ENCODE results near the gene C3orf49.

Gene C3orf49

DNA sequence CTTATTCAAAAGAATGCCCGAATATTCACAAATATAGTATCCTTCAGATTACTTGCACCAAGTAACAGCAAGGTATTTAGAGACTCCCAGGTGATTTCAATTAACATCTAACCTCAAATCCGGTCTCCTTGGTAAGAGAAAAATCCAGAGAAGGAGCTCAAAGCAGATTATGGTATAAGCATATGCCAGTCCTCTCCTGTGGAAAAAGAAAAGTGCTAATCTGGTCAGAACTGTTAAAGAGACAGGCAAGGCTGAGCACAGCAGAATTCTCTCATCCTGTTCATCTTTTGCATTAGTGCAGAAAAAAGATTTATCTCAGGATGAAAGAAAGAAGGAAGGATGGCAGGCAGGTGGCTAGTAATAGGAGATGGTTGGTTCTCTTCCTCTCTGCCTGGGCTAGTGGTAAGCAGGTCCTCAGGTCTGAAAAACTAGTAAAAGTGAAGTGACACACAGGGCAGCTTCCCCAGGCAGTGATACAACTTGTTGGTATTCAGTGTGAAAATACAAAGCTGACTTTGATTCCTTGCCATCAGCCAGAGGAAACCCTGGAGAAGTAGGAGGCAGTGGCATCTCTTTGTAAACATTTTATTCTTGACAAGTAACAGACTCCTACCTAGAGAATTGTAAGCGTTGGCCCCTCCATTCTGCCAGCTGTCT is 58.8 kb downstream of the C3orf49 start:
- H3K4me3 ChIP-seq (ENCODE audit: low read depth, low read length): no peak overlapping the region
- TF ChIP-seq, protein P1, sequence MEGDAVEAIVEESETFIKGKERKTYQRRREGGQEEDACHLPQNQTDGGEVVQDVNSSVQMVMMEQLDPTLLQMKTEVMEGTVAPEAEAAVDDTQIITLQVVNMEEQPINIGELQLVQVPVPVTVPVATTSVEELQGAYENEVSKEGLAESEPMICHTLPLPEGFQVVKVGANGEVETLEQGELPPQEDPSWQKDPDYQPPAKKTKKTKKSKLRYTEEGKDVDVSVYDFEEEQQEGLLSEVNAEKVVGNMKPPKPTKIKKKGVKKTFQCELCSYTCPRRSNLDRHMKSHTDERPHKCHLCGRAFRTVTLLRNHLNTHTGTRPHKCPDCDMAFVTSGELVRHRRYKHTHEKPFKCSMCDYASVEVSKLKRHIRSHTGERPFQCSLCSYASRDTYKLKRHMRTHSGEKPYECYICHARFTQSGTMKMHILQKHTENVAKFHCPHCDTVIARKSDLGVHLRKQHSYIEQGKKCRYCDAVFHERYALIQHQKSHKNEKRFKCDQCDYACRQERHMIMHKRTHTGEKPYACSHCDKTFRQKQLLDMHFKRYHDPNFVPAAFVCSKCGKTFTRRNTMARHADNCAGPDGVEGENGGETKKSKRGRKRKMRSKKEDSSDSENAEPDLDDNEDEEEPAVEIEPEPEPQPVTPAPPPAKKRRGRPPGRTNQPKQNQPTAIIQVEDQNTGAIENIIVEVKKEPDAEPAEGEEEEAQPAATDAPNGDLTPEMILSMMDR (IDR thresholded peaks at IDR 0.05; ENCODE audit: borderline replicate concordance, insufficient read depth, low read depth, low read length): no peak

- TF ChIP-seq, protein P1 (IDR thresholded peaks at IDR 0.05; ENCODE audit: borderline replicate concordance, insufficient read depth, low read depth, low read length): no peak
- H3K4me3 ChIP-seq (ENCODE audit: low read depth, low read length): no peak overlapping the region
Observed at GRCh38 chr3:63878394-63879060, 59.4 kb downstream of the C3orf49 start.

DNA sequence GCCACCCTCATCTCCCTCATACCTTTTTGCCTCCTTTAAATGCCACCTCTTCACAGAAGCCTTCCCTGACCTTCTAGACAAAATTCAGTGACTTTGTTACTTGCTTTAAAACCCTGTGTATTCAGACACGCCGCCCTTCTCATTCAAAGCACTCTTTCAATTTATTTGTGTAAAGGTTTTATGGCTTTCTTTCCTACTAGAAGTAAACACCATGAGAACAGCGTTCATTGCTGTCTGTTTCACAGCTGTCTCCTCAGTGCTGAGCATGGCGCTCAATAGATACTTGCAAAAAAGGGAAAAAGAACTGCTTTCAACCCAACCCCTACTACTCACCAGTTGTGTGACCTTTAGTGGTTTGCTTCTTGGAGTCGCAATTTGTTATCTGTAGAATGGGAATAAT is 61.6 kb downstream of the C3orf49 start:
- TF ChIP-seq, protein P1 (IDR thresholded peaks at IDR 0.05; ENCODE audit: borderline replicate concordance, insufficient read depth, low read depth, low read length): no peak
- no peak overlapping the region for H3K4me3 ChIP-seq (ENCODE audit: low read depth, low read length)

DNA sequence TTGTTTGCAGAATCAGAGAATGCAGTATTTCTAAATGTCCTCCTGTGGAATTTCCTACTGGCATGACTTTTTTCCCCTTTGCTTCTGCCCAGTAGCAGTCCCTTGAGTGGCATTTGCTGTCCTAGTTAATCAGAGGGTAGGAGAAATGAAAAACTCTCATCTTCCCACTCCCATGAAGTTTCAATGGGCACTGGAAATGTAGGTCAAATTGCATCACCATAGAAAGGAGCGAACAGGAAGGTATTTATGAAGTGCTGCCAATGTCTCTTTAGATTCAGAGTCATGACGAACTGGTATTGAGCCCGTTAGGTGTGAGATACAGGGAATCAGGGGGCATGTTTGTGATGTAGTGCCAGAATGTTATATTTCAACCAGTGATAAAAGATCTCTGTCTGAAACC is 67.8 kb downstream of the C3orf49 start:
- TF ChIP-seq, protein P1 (IDR thresholded peaks at IDR 0.05; ENCODE audit: borderline replicate concordance, insufficient read depth, low read depth, low read length): no peak
- no peak overlapping the region for H3K4me3 ChIP-seq (ENCODE audit: low read depth, low read length)

DNA sequence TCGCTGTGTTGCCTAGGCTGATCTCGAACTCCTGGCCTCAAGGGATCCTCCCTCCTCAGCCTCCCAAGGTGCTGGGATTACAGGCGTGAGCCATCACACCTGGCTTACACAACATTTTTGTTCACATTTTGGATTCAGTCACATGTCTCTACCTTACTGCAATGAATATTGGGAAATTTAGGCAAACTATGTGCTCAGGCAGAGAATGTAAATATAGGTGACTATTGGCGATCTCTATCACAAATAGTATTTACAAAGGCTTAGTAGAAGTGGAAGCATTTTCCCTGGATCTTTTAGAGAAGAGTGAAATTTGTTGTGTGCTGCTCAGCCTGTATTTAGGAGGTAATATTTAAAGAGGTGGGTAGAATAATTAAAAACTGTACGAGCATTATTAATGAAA is 72.4 kb downstream of the C3orf49 start:
- TF ChIP-seq, protein P1 (IDR thresholded peaks at IDR 0.05; ENCODE audit: borderline replicate concordance, insufficient read depth, low read depth, low read length): no peak
- no peak overlapping the region for H3K4me3 ChIP-seq (ENCODE audit: low read depth, low read length)

GRCh38 chr3:63892773-63893352 is 73.8 kb downstream of the C3orf49 start:
- TF ChIP-seq, protein P1 (IDR thresholded peaks at IDR 0.05; ENCODE audit: borderline replicate concordance, insufficient read depth, low read depth, low read length): no peak
- no peak overlapping the region for H3K4me3 ChIP-seq (ENCODE audit: low read depth, low read length)

Data from GM12875 (cell line).